ENCODE data around the gene CXCR5. TPM values are rescaled to one million over a fixed set of nuclear protein-coding genes. Genes with fewer than 3 reads are reported as not detected.

The CXCR5 gene
- total RNA-seq, 2 experiments from 2014 or later, result 0.60 to 0.92 TPM

GRCh38 chr11:118898400-118899295, 15.0 kb downstream of the CXCR5 start:
- intact Hi-C loops (cut with micrococcal nuclease), result no loop called here
- Mint-ChIP-seq H3K27ac (no peak overlapping the region), H3K9me3 (no peaks in the 10 kb centered on the region), H3K36me3 (ENCODE audit: low read depth) (peaks cover 19% of the 10 kb centered on the region), H3K4me1 (ENCODE audit: low read depth) (peaks cover 51% of the 10 kb centered on the region), H3K4me3 (no peak overlapping the region), H3K27me3 (no peaks in the 10 kb centered on the region)
- no peak for DNase-seq
- POLR2A ChIA-PET, result interaction anchor here (0.6 to 1.5 kb wide), 2 partner anchors 12 to 29 kb away, joined by 3 to 5 read pairs; no protein-coding TSS in a partner anchor
- ATAC-seq, result no peak
- TF ChIP-seq CTCF (IDR thresholded peaks at IDR 0.05), result no peak
- CTCF ChIA-PET, result interaction anchor here (1.0 to 1.2 kb wide), 2 partner anchors 11 to 31 kb away, joined by 3 to 4 read pairs; no protein-coding TSS in a partner anchor

DNA sequence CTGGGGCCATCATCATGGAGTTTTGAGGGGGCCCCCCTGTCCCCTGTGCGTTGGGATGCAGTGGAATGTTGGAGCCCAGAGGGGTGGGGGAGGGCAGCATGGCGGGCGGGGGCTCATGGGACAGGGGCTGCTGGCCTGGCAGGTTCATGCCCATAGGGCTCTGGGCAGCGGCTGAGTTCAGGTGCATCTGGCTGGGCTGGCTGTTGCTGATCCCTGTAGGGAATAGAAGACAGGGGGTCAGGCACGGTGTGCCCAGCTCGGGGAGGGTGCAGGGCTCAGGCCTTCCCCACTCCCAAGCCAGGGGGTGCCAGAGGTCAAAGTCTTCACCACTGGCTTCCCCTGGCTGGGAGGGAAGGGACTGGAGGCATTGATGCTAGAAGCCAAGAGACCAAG, 15.6 kb downstream of the CXCR5 start:
- peaks cover 46% of the 10 kb centered on the region for H3K4me1 Mint-ChIP-seq (ENCODE audit: low read depth)
- no peak overlapping the region for H3K27ac Mint-ChIP-seq
- no peak overlapping the region for H3K4me3 Mint-ChIP-seq
- no peak for DNase-seq
- no peaks in the 10 kb centered on the region for H3K27me3 Mint-ChIP-seq
- H3K36me3 Mint-ChIP-seq (ENCODE audit: low read depth), result peaks cover 19% of the 10 kb centered on the region
- ATAC-seq, result no peak
- POLR2A ChIA-PET, result interaction anchor here (0.8 to 1.1 kb wide), 2 partner anchors 30 to 109 kb away, joined by 3 read pairs; partner anchors contain the start of gene DDX6
- TF ChIP-seq CTCF (IDR thresholded peaks at IDR 0.05), result no peak
- intact Hi-C loops (cut with micrococcal nuclease), result no loop called here
- H3K9me3 Mint-ChIP-seq, result no peaks in the 10 kb centered on the region
- CTCF ChIA-PET, result no interaction called here

DNA sequence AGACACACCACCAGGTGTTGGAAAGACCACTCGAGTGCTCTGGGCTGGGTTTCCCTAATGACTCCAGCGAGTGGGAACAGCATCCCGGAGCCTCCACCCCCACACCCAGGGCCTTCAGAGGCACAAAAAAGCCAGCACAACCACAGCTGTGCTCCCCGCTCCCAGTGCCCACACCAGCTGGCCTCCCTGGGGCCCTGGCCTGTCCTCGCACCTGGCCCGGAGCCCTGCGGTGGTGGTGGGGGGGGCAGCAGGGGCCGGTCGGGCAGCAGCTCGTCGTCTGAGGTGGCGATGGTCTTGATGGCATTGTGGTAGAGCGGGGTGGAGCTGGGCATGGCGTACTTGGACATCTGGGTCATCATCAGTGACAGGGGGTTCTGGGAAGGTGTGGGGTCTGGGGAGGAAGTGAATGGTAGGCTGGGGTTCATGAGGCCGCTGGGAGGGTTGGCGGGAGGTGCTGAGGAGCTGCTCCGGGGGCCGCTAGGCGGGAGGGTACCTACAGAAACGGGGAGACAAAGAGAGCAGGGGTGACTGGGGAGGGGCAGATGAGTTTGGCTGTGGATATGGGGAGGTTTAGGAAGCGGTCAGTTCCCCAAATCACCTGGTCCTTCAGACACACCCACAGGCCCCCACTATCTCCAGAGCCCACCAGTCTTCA, 16.1 kb downstream of the CXCR5 start:
- peaks cover 19% of the 10 kb centered on the region for H3K36me3 Mint-ChIP-seq (ENCODE audit: low read depth)
- peaks cover 42% of the 10 kb centered on the region for H3K4me1 Mint-ChIP-seq (ENCODE audit: low read depth)
- POLR2A ChIA-PET, result interaction anchor here (0.8 to 1.1 kb wide), 2 partner anchors 30 to 109 kb away, joined by 3 read pairs; partner anchors contain the start of gene DDX6

DNA sequence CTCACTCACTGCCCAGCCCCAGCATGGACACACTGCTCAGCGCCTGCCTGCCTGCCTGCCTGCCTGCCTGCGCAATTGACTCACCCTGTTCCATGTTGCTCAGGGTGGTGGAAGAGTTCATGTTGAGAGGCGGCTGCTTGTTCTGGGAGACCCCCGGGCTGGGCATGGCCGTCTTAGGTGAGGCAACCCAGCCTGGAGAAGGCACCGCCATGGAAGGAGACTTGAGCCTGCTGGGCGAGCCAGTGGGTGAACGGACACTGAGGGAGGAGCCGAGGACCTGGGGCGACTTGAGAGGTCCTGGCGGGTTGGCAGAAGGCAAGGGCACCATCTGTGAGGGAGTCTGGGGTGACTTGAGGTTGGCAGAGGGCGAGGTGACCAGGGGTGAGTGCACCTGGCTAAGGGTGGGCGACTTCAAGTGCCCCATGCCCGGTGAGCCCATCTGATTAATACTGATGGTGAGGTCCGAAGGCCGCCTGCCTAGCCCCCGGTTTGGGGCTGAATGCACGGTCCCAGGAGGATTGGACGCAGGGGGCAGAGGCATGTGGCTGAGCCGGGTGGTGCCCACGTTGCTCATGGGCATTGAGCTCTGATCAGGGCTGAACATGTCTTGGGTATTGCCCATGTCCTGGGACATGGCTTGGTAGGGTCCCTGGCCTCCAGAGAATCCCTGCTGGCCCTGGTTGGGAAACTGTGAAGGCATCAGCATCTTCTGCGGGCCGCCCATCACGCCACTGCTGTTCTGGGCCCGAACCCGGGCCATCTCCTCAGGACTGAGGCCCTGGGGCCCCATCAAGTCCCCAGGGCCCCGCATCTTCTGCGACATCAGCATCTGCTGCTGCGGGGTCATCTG, 17.1 kb downstream of the CXCR5 start:
- ChIA-PET POLR2A (interaction anchor here (0.6 to 0.7 kb wide), 2 partner anchors 15 to 114 kb away, joined by 3 to 4 read pairs; no protein-coding TSS in a partner anchor), CTCF (no interaction called here)
- Mint-ChIP-seq H3K9me3 (no peaks in the 10 kb centered on the region), H3K4me1 (ENCODE audit: low read depth) (peaks cover 32% of the 10 kb centered on the region), H3K4me3 (no peak overlapping the region), H3K27ac (peak overlapping the region; percentile 58), H3K27me3 (no peaks in the 10 kb centered on the region), H3K36me3 (ENCODE audit: low read depth) (peaks cover 19% of the 10 kb centered on the region)
- TF ChIP-seq CTCF (IDR thresholded peaks at IDR 0.05), result no peak
- no peak for DNase-seq
- no peak for ATAC-seq
- intact Hi-C loops (cut with micrococcal nuclease), result no loop called here

More for the DNA sequence above, 16.1 kb downstream of the CXCR5 start:
- Mint-ChIP-seq H3K9me3 (no peaks in the 10 kb centered on the region), H3K27ac (peak overlapping the region; percentile 58), H3K4me3 (no peak overlapping the region), H3K27me3 (no peaks in the 10 kb centered on the region)
- intact Hi-C loops (cut with micrococcal nuclease), result no loop called here
- CTCF ChIA-PET, result interaction anchor here (0.7 kb wide), 1 partner anchor 24 kb away, joined by 3 read pairs; no protein-coding TSS in a partner anchor
- DNase-seq, result no peak
- TF ChIP-seq CTCF (IDR thresholded peaks at IDR 0.05), result no peak
- no peak for ATAC-seq
